Measurements from ENCODE around the gene TNFSF13B.
A peak's percentile ranks its signal among the peaks of the same experiment; 100 is the strongest.

The TNFSF13B gene

GRCh38 chr13:108226184-108226583 is 43.3 kb upstream of the TNFSF13B start:
- no peaks in the 10 kb centered on the region for H4K20me1 ChIP-seq (ENCODE audit: insufficient read depth)

GRCh38 chr13:108227651-108228272 is 41.8 kb upstream of the TNFSF13B start:
- Histone ChIP-seq H3K36me3 (ENCODE audit: insufficient read depth) (no peaks in the 10 kb centered on the region), H4K20me1 (ENCODE audit: insufficient read depth) (no peaks in the 10 kb centered on the region), H3K9ac (no peak overlapping the region), H3K4me1 (ENCODE audit: low read depth, poor library complexity, severe bottlenecking) (peaks cover 12% of the 10 kb centered on the region), H3K79me2 (ENCODE audit: insufficient read depth, low read depth) (no peaks in the 10 kb centered on the region; the same call in 1 of the 2 replicates), H2AFZ (ENCODE audit: low read depth) (no peak overlapping the region), H3K27me3 (ENCODE audit: insufficient read depth, low read depth) (no peaks in the 10 kb centered on the region), H3K4me2 (no peak overlapping the region), H3K4me3 (IDR thresholded peaks at IDR 0.05; ENCODE audit: insufficient read depth, low read depth, low read length) (no peak overlapping the region), H3K27ac (no peak overlapping the region)
- TF ChIP-seq CTCF (conservative IDR thresholded peaks at IDR 0.05; ENCODE audit: low read depth, low read length): peak; percentile 66

More at GRCh38 chr13:108226184-108226583, 43.3 kb upstream of the TNFSF13B start:
- H3K27ac ChIP-seq: no peak overlapping the region
- H3K4me2 ChIP-seq: no peak overlapping the region
- H3K4me3 ChIP-seq (IDR thresholded peaks at IDR 0.05; ENCODE audit: insufficient read depth, low read depth, low read length): no peak overlapping the region
- no peak overlapping the region for H3K9ac ChIP-seq
- no peak overlapping the region for H2AFZ ChIP-seq (ENCODE audit: low read depth)
- no peaks in the 10 kb centered on the region for H3K36me3 ChIP-seq (ENCODE audit: insufficient read depth)
- H3K27me3 ChIP-seq (ENCODE audit: insufficient read depth, low read depth): no peaks in the 10 kb centered on the region
- H3K79me2 ChIP-seq (ENCODE audit: insufficient read depth, low read depth): peaks cover 7% of the 10 kb centered on the region; the same call in 1 of the 2 replicates
- peaks cover 12% of the 10 kb centered on the region for H3K4me1 ChIP-seq (ENCODE audit: low read depth, poor library complexity, severe bottlenecking)
- TF ChIP-seq CTCF (conservative IDR thresholded peaks at IDR 0.05; ENCODE audit: low read depth, low read length): no peak

- H3K79me2 ChIP-seq (ENCODE audit: insufficient read depth, low read depth): no peaks in the 10 kb centered on the region
- H3K4me2 ChIP-seq: no peak overlapping the region
- no peak for TF ChIP-seq CTCF (conservative IDR thresholded peaks at IDR 0.05; ENCODE audit: low read depth, low read length)
- no peak overlapping the region for H2AFZ ChIP-seq (ENCODE audit: low read depth)
- H4K20me1 ChIP-seq (ENCODE audit: insufficient read depth): no peaks in the 10 kb centered on the region
- no peak overlapping the region for H3K4me3 ChIP-seq (IDR thresholded peaks at IDR 0.05; ENCODE audit: insufficient read depth, low read depth, low read length)
- H3K36me3 ChIP-seq (ENCODE audit: insufficient read depth): no peaks in the 10 kb centered on the region
- no peak overlapping the region for H3K9ac ChIP-seq
- H3K27ac ChIP-seq: no peak overlapping the region
- no peaks in the 10 kb centered on the region for H3K27me3 ChIP-seq (ENCODE audit: insufficient read depth, low read depth)
- H3K4me1 ChIP-seq (ENCODE audit: low read depth, poor library complexity, severe bottlenecking): peaks cover 6% of the 10 kb centered on the region
These were observed 39.1 kb upstream of the TNFSF13B start for GRCh38 chr13:108230377-108230776.

- no peak overlapping the region for H3K4me2 ChIP-seq
- H3K4me1 ChIP-seq (ENCODE audit: low read depth, poor library complexity, severe bottlenecking): no peaks in the 10 kb centered on the region
- no peak overlapping the region for H3K4me3 ChIP-seq (IDR thresholded peaks at IDR 0.05; ENCODE audit: insufficient read depth, low read depth, low read length)
- H3K36me3 ChIP-seq (ENCODE audit: insufficient read depth): no peaks in the 10 kb centered on the region
- no peaks in the 10 kb centered on the region for H3K27me3 ChIP-seq (ENCODE audit: insufficient read depth, low read depth)
- no peaks in the 10 kb centered on the region for H4K20me1 ChIP-seq (ENCODE audit: insufficient read depth)
- no peak overlapping the region for H3K27ac ChIP-seq
- TF ChIP-seq CTCF (conservative IDR thresholded peaks at IDR 0.05; ENCODE audit: low read depth, low read length): no peak
- no peak overlapping the region for H2AFZ ChIP-seq (ENCODE audit: low read depth)
- no peak overlapping the region for H3K9ac ChIP-seq
- no peaks in the 10 kb centered on the region for H3K79me2 ChIP-seq (ENCODE audit: insufficient read depth, low read depth)
These were observed 20.4 kb upstream of the TNFSF13B start for GRCh38 chr13:108249150-108249549.
